Activated CD8-positive, alpha-beta memory T cell treated with anti-CD3 and anti-CD28 coated beads, Interleukin-2, amount 50 U/mL, for 24 hours (primary cell): ENCODE measurements around the gene FITM2.

Experiments used
- DNase-seq: peaks from one replicate; pipeline ENCODE4 v3.0.0-alpha.2; 2020; ENCODE audit errors: extremely low read depth

FITM2 gene

DNA sequence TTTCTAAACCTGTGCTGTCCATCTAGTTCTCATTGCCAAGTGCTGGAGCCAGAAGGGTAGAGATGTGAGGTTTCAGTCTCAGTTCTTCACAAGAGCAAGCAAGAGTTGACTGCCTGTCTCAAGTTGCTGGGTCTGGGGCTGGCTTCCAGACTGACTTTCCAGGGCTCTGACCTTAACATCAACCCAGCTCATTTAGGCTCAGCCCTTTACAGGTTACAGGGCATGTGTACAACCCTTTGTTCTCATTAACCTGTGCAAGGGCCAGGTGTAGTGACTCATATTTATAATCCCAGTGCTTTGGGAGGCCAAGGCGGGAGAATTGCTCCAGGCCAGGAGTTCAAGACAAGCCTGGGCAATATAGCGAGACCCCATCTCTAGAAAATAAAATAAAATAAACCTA lies 30.6 kb downstream of the FITM2 start:
- DNase-seq: no peak

- no peak for DNase-seq
Observed at GRCh38 chr20:44279228-44279627, 31.8 kb downstream of the FITM2 start.

DNA sequence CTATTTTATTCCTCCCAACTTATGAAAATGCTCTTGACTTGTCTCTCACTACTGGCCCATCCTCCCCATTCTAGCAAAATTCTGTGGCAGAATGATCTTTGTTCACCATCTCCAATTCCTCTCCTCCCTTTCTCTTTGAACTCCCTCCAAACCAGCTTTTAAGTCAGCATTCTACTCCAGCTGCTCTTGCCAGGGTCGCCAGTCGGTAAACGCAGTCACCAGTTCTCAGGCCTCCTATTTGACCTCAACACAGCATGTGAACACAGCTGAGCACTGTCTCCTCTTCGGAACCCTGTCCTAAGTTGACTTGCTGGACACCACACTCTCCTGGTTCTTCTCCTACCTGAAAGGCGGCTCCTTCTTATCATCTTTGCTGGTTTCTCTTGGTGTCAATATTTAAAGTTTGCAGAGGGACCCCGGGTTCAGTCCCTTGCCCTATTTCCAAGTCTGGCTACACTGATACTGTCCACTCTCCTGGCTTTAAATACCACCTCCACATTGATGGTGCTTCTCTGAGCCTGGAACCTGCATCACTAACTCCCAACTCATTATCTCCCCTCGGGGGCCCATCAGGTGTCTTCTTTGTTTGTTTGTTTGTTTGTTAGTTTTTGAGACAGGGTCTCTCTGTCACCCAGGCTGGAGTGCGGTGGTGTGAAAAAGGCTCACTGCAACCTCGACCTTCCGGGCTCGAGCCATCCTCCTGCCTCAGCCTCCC lies 36.5 kb downstream of the FITM2 start:
- DNase-seq: no peak

DNA sequence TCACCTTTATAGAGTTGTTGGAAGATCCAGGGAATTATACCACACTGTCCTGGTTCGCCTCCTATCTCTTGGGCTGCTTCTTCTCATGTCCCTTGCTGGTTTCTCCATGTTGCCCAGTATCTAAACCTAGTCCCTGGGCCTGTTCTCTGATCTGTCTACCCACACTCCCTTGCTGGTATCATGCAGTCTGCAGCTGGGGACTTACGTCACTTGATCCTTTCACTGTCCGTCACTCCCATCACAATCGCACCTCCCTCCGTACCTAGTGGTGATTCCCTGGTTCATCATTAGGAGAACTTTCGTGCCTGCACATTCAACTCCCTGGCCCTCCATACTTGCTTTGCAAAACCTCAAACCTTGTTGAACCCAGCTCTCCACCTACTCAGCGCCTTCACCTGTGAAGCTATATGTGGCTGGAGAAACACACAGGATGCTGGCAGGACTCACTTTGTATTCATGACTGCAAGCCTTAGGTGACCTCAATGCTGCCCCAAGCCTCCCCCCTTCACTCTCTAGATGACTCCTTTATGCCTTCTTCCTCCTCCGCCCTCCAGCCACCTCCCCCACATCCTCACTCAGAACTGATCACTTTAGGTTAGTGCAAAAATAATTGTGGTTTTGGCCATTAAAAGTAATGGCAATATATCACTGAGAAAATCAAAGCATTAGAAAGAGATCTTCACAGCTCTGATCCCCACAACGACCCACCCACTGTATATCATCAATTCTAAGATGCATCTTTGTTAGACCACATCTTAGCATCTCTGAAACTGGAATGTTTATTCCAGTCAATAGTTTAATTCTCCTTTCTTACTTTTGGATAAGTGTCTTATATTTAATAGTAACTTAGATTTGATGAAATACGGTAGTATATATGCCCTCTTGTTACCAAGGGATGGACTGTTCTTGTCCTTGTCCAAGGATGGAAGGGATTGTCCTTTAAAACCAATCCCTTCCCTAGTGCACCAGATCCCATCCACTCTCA lies 37.5 kb downstream of the FITM2 start:
- no peak for DNase-seq

DNA sequence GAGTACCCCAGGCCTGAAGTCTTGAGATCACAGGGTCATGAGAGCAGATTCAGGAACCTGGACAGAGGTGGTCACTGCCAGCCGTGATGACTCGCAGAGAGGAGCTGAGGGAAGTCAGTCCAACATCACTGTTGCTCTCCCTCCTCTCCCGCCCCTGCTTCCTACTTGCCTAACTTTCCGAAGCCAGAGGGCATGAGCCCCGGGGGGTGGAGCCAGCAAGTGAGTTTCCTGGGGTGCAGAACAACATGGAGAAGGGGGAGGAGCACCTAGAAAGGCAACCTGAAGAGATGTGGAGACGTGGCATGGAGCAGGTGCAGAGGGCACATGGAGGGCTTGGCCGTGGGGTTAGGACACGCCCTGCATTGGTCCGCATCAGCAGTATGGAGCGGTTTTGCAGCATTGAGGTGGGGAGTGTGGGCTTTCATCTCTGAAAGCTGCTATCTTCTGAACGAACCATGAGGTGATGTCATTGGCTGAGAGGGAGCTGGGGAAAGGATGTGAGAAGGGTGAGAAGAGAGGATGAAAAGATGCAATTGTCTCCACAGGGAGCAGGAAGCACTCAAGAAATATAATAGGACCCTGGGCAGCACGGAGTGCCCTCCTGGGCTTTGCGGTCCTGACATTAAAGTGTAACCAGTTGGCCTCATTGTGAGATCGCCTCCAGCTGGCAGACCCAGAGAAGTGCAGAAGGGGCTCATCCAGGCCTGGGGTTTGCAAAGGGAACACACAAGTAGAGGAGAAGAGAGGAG lies 38.9 kb downstream of the FITM2 start:
- no peak for DNase-seq

- DNase-seq: no peak
Observed at GRCh38 chr20:44268802-44269201, 42.2 kb downstream of the FITM2 start.

DNA sequence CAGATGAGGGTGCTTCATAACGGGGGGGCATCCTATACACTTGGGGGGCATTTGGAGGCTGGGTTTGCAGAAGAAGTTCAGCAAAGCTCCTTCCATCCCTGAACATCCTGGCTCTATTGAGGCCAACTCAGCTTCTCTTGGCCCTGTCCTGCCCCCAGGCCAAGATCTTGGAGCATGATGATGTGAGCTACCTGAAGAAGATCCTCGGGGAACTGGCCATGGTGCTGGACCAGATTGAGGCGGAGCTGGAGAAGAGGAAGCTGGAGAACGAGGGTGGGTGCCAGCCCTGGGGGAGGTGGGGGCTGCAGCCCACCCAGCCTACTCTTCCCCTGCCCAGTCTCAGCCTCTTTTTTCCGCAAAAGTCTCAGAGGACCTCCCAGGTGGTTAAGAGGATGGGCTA lies 46.7 kb downstream of the FITM2 start:
- no peak for DNase-seq

DNA sequence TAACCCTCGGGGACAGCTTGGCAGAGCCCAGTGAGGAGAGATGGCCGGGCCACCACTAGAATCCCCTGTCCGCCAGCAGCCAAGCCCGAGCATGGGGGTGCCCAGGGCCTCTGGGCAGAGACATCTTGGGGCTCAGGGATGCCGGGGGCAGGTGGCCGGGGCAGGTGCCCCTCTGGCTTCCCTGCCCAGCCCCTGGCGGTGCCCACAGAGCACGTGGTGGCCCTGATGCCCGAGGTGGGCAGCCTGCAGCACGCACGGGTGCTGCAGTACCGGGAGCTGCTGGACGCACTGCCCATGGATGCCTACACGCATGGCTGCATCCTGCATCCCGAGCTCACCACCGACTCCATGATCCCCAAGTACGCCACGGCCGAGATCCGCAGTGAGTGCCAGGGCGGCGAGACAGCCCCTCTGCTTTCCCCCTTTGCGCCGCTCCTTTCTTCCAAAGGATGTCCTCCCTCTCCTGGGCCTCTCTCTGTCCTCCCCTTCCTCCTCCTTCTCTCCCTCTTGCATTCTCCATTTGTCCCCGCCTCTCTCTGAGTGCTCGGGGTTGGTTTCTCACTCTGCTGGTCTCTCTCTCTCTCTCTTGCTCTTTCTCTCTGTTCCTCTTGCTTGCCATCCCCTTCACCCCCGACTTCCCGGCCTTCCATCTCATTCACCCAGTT lies 52.6 kb downstream of the FITM2 start:
- no peak for DNase-seq

DNA sequence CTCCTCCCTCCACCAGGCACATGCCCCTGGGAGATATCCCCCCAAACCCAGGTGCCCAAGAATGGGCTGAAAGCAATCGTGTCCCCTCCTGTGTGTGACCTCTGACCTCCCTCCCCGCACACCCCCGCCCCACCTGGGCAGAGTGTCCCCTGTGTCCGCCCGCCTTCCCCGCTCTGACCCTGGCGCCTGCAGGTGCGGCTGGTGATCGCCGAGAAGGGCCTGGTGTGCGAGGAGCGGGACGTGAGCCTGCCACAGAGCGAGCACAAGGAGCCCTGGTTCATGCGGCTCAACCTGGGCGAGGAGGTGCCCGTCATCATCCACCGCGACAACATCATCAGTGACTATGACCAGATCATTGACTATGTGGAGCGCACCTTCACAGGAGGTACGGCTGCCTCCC lies 54.0 kb downstream of the FITM2 start:
- no peak for DNase-seq

- DNase-seq: no peak
Observed at GRCh38 chr20:44255942-44256341, 55.1 kb downstream of the FITM2 start.

DNA sequence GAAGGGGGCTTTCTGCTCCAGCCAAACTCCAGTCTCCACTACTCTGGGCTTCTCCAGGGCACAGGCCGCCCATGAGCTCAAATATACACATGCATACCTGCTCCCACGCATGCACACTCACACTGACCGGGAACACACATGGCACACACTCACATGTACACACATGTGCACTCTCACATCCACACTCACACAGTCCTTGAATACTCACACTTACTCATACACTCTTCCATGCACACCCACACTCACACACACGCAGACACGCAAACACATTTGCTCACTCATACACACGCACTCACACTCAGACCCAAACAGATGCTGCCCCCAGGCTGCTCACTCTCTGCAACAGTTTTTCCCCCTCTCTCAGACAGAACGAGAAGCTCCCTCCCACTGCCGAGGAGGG lies 56.9 kb downstream of the FITM2 start:
- no peak for DNase-seq

- no peak for DNase-seq
Observed at GRCh38 chr20:44253528-44253927, 57.5 kb downstream of the FITM2 start.
